ENCODE data around the gene ATP6V0C. TPM values are rescaled to one million over a fixed set of nuclear protein-coding genes. Genes with fewer than 3 reads are reported as not detected.

The ATP6V0C gene
- total RNA-seq, 1 experiment from 2014 or later = 212 TPM

DNA sequence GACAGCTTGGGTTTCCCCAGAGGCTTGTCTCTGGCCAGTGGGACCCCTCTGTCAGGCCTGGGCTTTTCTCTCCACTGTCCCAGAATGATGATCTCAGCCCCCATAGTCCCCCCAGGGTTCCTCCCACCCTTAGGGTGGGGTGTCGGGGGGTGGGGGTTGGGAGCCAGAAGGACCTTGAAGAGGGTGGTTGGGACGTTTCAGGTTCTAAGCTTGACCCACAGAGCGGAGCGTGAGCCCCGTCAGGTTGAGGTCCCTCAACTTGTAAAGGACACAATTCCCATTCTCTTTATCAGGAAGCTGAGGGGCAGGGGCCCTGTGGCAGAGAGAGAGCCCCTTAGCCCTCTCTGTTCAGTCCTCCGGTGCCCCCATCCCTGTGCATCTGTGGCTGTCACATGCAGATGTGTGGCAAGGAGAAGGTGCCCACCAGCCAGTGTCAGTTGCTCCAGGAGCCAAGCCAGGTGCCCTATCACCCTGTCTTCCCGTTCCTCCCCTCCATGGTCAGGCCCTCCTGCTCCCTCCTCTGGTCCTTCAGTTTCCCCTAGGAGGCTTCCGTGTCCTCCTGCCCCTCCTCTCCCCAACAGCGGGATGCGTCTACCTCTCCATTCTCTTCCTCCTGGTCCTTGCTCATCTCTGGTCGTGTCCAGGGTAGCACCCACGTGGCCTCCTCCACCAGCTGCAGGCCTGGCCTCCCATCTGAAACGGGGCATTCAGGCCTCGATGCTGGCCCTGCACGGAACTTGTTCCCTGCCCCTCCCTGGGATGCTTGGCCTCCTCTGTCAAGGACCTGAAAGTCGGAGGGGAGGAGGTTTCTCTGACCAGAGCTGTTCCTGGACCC is 44.1 kb upstream of the ATP6V0C start:
- no peaks in the 10 kb centered on the region for H3K36me3 Mint-ChIP-seq
- DNase-seq (ENCODE audit: low spot score) = no peak
- peaks cover 38% of the 10 kb centered on the region for H3K27me3 Mint-ChIP-seq (ENCODE audit: low read depth)
- no peak for TF ChIP-seq RORB (CRISPR knock-in tag; IDR thresholded peaks at IDR 0.05)
- TF ChIP-seq, protein P1, sequence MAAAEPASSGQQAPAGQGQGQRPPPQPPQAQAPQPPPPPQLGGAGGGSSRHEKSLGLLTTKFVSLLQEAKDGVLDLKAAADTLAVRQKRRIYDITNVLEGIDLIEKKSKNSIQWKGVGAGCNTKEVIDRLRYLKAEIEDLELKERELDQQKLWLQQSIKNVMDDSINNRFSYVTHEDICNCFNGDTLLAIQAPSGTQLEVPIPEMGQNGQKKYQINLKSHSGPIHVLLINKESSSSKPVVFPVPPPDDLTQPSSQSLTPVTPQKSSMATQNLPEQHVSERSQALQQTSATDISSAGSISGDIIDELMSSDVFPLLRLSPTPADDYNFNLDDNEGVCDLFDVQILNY (CRISPR knock-in tag; IDR thresholded peaks at IDR 0.05) = no peak
- H3K27ac Mint-ChIP-seq = no peak overlapping the region
- ATAC-seq = no peak
- POLR2A ChIA-PET = interaction anchor here (1.3 to 3.3 kb wide), 2 partner anchors 10 to 14 kb away, joined by 3 to 15 read pairs; partner anchors contain the start of gene TEDC2
- CTCF ChIA-PET = interaction anchor here (0.6 to 5.9 kb wide), 8 partner anchors 10 to 466 kb away, joined by 3 to 53 read pairs (median 4); partner anchors contain the start of genes ECI1 and TEDC2
- H3K4me1 Mint-ChIP-seq = peaks cover 19% of the 10 kb centered on the region
- H3K9me3 Mint-ChIP-seq = no peaks in the 10 kb centered on the region
- peak overlapping the region; percentile 27 for H3K4me3 Mint-ChIP-seq

DNA sequence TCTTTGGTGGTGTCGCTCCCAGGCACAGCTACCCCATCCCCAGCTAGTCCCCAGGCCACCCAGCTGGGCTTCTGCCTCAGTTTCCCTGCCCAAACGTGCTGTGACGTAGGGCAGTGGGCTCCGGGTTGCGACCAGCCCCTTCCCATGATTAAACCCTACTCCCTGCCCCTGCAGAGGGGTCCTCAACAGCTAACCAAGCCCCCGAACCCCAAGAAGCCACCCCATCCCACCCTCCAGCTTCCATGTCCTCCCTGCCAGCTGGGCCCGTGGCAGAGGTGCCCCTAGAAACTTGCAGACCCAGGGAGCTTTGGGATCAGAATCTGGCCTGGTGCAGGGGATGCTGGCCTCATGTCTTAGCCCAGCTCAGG is 43.5 kb upstream of the ATP6V0C start:
- Mint-ChIP-seq H3K27me3 (ENCODE audit: low read depth) (peaks cover 38% of the 10 kb centered on the region), H3K4me1 (peaks cover 19% of the 10 kb centered on the region), H3K27ac (no peak overlapping the region), H3K4me3 (peak overlapping the region; percentile 42), H3K9me3 (no peaks in the 10 kb centered on the region), H3K36me3 (no peaks in the 10 kb centered on the region)
- CTCF ChIA-PET = interaction anchor here (1.3 to 5.9 kb wide), 3 partner anchors 31 to 275 kb away, joined by 3 to 53 read pairs (median 4); no protein-coding TSS in a partner anchor
- POLR2A ChIA-PET = interaction anchor here (0.8 to 3.3 kb wide), 3 partner anchors 11 to 61 kb away, joined by 3 to 15 read pairs (median 3); partner anchors contain the start of genes CEMP1 and TEDC2
- no peak for ATAC-seq
- DNase-seq (ENCODE audit: low spot score) = no peak
- TF ChIP-seq ATF1 (CRISPR knock-in tag; IDR thresholded peaks at IDR 0.05) = no peak
- no peak for TF ChIP-seq ETV6 (CRISPR knock-in tag; IDR thresholded peaks at IDR 0.05)
- TF ChIP-seq ZNF219 (CRISPR knock-in tag; IDR thresholded peaks at IDR 0.05; ENCODE audit: borderline replicate concordance) = no peak
- TF ChIP-seq KAT7 (CRISPR knock-in tag; IDR thresholded peaks at IDR 0.05; ENCODE audit: borderline replicate concordance) = no peak
- no peak for TF ChIP-seq NFYB (CRISPR knock-in tag; conservative IDR thresholded peaks at IDR 0.05; ENCODE audit: low read depth)

DNA sequence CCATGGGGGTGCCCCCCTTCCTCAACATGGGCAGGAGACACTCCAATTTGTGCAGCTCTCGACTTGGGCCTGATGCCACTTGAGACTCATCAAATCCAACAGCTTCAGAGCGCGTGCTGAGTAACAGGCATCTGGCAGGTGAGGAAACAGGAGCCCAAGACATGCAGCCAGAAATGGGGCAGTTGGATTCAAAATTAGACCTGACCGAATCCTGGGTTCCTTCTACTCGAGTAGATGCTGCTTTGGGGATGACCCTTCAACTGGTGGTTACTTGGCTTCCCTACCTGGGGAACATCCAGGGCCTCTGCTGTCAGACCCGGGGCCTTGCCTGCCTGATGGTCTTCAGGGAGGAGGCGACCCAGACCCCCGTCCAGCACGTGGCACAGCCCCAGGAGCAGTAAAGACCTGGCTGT is 43.1 kb upstream of the ATP6V0C start:
- H3K36me3 Mint-ChIP-seq = no peaks in the 10 kb centered on the region
- no peak for TF ChIP-seq PRRX2 (CRISPR knock-in tag; IDR thresholded peaks at IDR 0.05)
- TF ChIP-seq SOX15 (CRISPR knock-in tag; IDR thresholded peaks at IDR 0.05) = no peak
- TF ChIP-seq ZNF121 (CRISPR knock-in tag; IDR thresholded peaks at IDR 0.05) = no peak
- TF ChIP-seq, protein P2, sequence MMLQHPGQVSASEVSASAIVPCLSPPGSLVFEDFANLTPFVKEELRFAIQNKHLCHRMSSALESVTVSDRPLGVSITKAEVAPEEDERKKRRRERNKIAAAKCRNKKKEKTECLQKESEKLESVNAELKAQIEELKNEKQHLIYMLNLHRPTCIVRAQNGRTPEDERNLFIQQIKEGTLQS (CRISPR knock-in tag; conservative IDR thresholded peaks at IDR 0.05) = no peak
- no peak for TF ChIP-seq NR2C2 (CRISPR knock-in tag; IDR thresholded peaks at IDR 0.05)
- TF ChIP-seq, protein P3, sequence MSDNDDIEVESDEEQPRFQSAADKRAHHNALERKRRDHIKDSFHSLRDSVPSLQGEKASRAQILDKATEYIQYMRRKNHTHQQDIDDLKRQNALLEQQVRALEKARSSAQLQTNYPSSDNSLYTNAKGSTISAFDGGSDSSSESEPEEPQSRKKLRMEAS (CRISPR knock-in tag; IDR thresholded peaks at IDR 0.05) = no peak
- TF ChIP-seq, protein P4, sequence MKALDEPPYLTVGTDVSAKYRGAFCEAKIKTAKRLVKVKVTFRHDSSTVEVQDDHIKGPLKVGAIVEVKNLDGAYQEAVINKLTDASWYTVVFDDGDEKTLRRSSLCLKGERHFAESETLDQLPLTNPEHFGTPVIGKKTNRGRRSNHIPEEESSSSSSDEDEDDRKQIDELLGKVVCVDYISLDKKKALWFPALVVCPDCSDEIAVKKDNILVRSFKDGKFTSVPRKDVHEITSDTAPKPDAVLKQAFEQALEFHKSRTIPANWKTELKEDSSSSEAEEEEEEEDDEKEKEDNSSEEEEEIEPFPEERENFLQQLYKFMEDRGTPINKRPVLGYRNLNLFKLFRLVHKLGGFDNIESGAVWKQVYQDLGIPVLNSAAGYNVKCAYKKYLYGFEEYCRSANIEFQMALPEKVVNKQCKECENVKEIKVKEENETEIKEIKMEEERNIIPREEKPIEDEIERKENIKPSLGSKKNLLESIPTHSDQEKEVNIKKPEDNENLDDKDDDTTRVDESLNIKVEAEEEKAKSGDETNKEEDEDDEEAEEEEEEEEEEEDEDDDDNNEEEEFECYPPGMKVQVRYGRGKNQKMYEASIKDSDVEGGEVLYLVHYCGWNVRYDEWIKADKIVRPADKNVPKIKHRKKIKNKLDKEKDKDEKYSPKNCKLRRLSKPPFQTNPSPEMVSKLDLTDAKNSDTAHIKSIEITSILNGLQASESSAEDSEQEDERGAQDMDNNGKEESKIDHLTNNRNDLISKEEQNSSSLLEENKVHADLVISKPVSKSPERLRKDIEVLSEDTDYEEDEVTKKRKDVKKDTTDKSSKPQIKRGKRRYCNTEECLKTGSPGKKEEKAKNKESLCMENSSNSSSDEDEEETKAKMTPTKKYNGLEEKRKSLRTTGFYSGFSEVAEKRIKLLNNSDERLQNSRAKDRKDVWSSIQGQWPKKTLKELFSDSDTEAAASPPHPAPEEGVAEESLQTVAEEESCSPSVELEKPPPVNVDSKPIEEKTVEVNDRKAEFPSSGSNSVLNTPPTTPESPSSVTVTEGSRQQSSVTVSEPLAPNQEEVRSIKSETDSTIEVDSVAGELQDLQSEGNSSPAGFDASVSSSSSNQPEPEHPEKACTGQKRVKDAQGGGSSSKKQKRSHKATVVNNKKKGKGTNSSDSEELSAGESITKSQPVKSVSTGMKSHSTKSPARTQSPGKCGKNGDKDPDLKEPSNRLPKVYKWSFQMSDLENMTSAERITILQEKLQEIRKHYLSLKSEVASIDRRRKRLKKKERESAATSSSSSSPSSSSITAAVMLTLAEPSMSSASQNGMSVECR (CRISPR knock-in tag; IDR thresholded peaks at IDR 0.05; ENCODE audit: borderline replicate concordance) = no peak
- TF ChIP-seq SMAD3 (CRISPR knock-in tag; IDR thresholded peaks at IDR 0.05; ENCODE audit: borderline replicate concordance) = no peak
- TF ChIP-seq IRF2 (CRISPR knock-in tag; IDR thresholded peaks at IDR 0.05; ENCODE audit: borderline replicate concordance, low read depth) = no peak
- TF ChIP-seq, protein P5, sequence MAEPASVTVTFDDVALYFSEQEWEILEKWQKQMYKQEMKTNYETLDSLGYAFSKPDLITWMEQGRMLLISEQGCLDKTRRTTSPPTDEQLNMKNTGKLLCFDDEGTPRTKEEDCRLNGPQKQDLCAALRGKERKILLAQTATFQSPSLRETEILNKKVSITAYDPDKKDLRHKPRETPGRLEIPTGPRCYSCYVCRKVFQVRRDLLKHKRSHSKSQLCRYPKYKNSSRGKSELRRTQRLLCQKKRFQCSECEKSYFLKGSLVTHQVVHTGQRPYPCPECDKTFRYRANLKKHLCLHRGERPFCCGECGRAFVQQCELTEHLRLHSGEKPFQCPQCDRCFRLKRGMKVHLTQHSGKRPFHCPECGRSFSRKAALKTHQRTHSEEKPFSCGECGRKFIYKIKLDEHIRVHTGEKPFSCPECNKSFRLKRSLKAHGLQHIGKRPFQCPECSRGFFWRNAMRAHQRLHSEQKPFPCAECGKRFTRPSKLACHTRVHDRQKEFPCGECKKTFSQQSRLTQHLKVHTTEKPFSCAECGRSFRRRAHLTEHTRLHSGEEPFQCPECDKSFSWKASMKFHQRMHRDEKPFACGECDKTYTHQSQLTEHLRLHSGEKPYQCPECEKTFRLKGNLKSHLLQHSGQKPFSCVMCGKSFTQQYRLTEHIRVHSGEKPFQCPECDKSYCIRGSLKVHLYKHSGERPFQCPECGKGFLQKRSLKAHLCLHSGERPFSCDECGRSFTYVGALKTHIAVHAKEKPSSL (CRISPR knock-in tag; conservative IDR thresholded peaks at IDR 0.05) = no peak
- no peak for TF ChIP-seq FOXJ3 (CRISPR knock-in tag; IDR thresholded peaks at IDR 0.05; ENCODE audit: borderline replicate concordance)
- no peak for TF ChIP-seq ESRRA (CRISPR knock-in tag; IDR thresholded peaks at IDR 0.05; ENCODE audit: borderline replicate concordance)
- no peak for TF ChIP-seq JAZF1 (CRISPR knock-in tag; IDR thresholded peaks at IDR 0.05)
- TF ChIP-seq, protein P6, sequence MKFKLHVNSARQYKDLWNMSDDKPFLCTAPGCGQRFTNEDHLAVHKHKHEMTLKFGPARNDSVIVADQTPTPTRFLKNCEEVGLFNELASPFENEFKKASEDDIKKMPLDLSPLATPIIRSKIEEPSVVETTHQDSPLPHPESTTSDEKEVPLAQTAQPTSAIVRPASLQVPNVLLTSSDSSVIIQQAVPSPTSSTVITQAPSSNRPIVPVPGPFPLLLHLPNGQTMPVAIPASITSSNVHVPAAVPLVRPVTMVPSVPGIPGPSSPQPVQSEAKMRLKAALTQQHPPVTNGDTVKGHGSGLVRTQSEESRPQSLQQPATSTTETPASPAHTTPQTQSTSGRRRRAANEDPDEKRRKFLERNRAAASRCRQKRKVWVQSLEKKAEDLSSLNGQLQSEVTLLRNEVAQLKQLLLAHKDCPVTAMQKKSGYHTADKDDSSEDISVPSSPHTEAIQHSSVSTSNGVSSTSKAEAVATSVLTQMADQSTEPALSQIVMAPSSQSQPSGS (CRISPR knock-in tag; IDR thresholded peaks at IDR 0.05; ENCODE audit: borderline replicate concordance, low read depth) = no peak
- no peak for TF ChIP-seq ELF4 (CRISPR knock-in tag; IDR thresholded peaks at IDR 0.05; ENCODE audit: low read depth)

More for the DNA sequence above, 43.1 kb upstream of the ATP6V0C start:
- POLR2A ChIA-PET = interaction anchor here (0.8 to 3.3 kb wide), 3 partner anchors 11 to 61 kb away, joined by 3 to 15 read pairs (median 3); partner anchors contain the start of genes CEMP1 and TEDC2
- Mint-ChIP-seq H3K27ac (no peak overlapping the region), H3K4me3 (peak overlapping the region; percentile 42), H3K27me3 (ENCODE audit: low read depth) (peaks cover 38% of the 10 kb centered on the region), H3K9me3 (no peaks in the 10 kb centered on the region), H3K4me1 (peaks cover 19% of the 10 kb centered on the region)
- ATAC-seq (no peak), DNase-seq (ENCODE audit: low spot score) (no peak)
- CTCF ChIA-PET = interaction anchor here (0.8 to 5.9 kb wide), 5 partner anchors 11 to 276 kb away, joined by 3 to 53 read pairs (median 4); partner anchors contain the start of gene TEDC2
